H1 (cell line): ENCODE data around the gene MXRA8. TPM values are rescaled to one million over a fixed set of nuclear protein-coding genes. Genes with fewer than 3 reads are reported as not detected.
A peak's percentile ranks its signal among the peaks of the same experiment; 100 is the strongest.

Experiments used
- CTCF ChIA-PET: fragments of 300-600 bp; sonication (Branson Sonifier 250); formaldehyde crosslinking; loops from one replicate; lab custom pipeline; 2021; ENCODE audit not compliant: partially characterized antibody; lab: Charles Lee
- POLR2A ChIA-PET: fragments of 300-600 bp; sonication (Branson Sonifier 250); formaldehyde crosslinking; loops from one replicate; lab custom pipeline; 2021; ENCODE audit warnings: inconsistent platforms; ENCODE audit not compliant: partially characterized antibody; lab: Charles Lee
- DNase-seq, 2 experiments: peaks; one replicate each; pipeline versions ENCODE4 v3.0.0 to v3.0.0-alpha.2; 2010 to 2022; ENCODE audit warnings: low spot score in 2 of 2, low read depth in 1 of 2, mixed read lengths in 1 of 2
- FAIRE-seq: peaks from 2 replicates; lab custom pipeline; 2011; peaks lifted over from hg19 to GRCh38; lab: Jason Lieb, UNC
- H2AFZ ChIP-seq: 2 replicates; pipeline ENCODE4 v1.8.1; 2012; ENCODE audit warnings: low read length, inconsistent platforms
- H2AK5ac ChIP-seq: 2 replicates; pipeline ENCODE4 v1.6.1; 2013; ENCODE audit warnings: low read depth, low read length
- H2BK120ac ChIP-seq: replicated peaks from 2 replicates; pipeline ENCODE3; 2013; ENCODE audit warnings: low read depth, low read length, inconsistent platforms
- H2BK12ac ChIP-seq: 2 replicates; pipeline ENCODE4 v1.6.1; 2013; ENCODE audit warnings: low read depth, low read length
- H2BK15ac ChIP-seq: 2 replicates; pipeline ENCODE4 v1.6.1; 2013; ENCODE audit warnings: low read length
- H2BK20ac ChIP-seq: 2 replicates; pipeline ENCODE4 v1.6.1; 2013; ENCODE audit warnings: low read length
- H2BK5ac ChIP-seq: 2 replicates; pipeline ENCODE4 v1.6.1; 2013; ENCODE audit warnings: low read depth, low read length
- H3K14ac ChIP-seq: 2 replicates; pipeline ENCODE4 v1.6.1; 2013; ENCODE audit warnings: inconsistent platforms; ENCODE audit not compliant: insufficient read length
- H3K18ac ChIP-seq: 2 replicates; pipeline ENCODE4 v1.6.1; 2013; ENCODE audit warnings: low read length; ENCODE audit errors: extremely low read depth
- H3K23ac ChIP-seq: 2 replicates; pipeline ENCODE4 v1.6.1; 2013; ENCODE audit warnings: inconsistent platforms; ENCODE audit not compliant: insufficient read length
- H3K23me2 ChIP-seq: 2 replicates; pipeline ENCODE4 v1.6.1; 2013; ENCODE audit warnings: low read depth, low read length
- H3K27ac ChIP-seq: 2 replicates; pipeline ENCODE4 v1.6.1; 2011; ENCODE audit warnings: low read depth, low read length, inconsistent platforms
- H3K27me3 ChIP-seq, 4 experiments: replicated peaks in 1 of 4; 1 replicate in 1 of 4; 2 replicates in 3 of 4; pipeline versions ENCODE4 v1.6.1 to v1.8.1; 2011 to 2013; ENCODE audit warnings: low read length in 3 of 4, mild to moderate bottlenecking in 3 of 4, inconsistent platforms in 2 of 4, mixed read lengths in 2 of 4, moderate library complexity in 1 of 4; ENCODE audit not compliant: control insufficient read depth in 3 of 4, insufficient read depth in 3 of 4; ENCODE audit errors: extremely low read depth in 1 of 4
- H3K36me3 ChIP-seq, 4 experiments: 2 replicates each; pipeline versions ENCODE4 v1.6.1 to v1.8.1; 2011 to 2013; ENCODE audit warnings: mild to moderate bottlenecking in 4 of 4, low read length in 3 of 4, moderate library complexity in 2 of 4, control low read depth in 1 of 4, inconsistent platforms in 1 of 4; ENCODE audit not compliant: insufficient read depth in 4 of 4, control insufficient read depth in 2 of 4
- H3K4ac ChIP-seq: replicated peaks from 2 replicates; pipeline ENCODE3; 2013; ENCODE audit warnings: low read length, low read depth, mixed read lengths, inconsistent platforms; ENCODE audit not compliant: insufficient read length
- H3K4me1 ChIP-seq, 4 experiments: replicated peaks in 1 of 4; 1 replicate in 1 of 4; 2 replicates in 3 of 4; pipeline versions ENCODE4 v1.6.1 to v1.8.1; 2011 to 2013; ENCODE audit warnings: low read length in 3 of 4, inconsistent platforms in 2 of 4, mixed read lengths in 1 of 4; ENCODE audit not compliant: insufficient read depth in 4 of 4, control insufficient read depth in 3 of 4
- H3K4me2 ChIP-seq, 2 experiments: 2 replicates each; pipeline versions ENCODE4 v1.6.1 to v1.8.1; 2011 to 2013; ENCODE audit warnings: low read depth in 2 of 2, low read length in 2 of 2, control low read depth in 1 of 2, inconsistent platforms in 1 of 2, mild to moderate bottlenecking in 1 of 2; ENCODE audit not compliant: insufficient read depth in 1 of 2
- H3K4me3 ChIP-seq, 4 experiments: fragments of 200-600, 300-600 bp in 1 of 4; sonication (generic), shearing (Covaris generic), sonication (Bioruptor Twin) in 1 of 4; 2 replicates each; pipeline versions ENCODE4 v1.5.1 to v1.8.1; 2011 to 2016; ENCODE audit warnings: low read length in 4 of 4, low read depth in 3 of 4, control low read depth in 2 of 4, inconsistent platforms in 2 of 4, mild to moderate bottlenecking in 2 of 4, mixed read lengths in 1 of 4, moderate library complexity in 1 of 4; ENCODE audit not compliant: insufficient read depth in 2 of 4; ENCODE audit errors: extremely low read depth in 1 of 4
- H3K56ac ChIP-seq: replicated peaks from 2 replicates; pipeline ENCODE3; 2013; ENCODE audit warnings: low read depth, mild to moderate bottlenecking, mixed read lengths, low read length, inconsistent platforms; ENCODE audit not compliant: insufficient read length
- H3K79me1 ChIP-seq: 2 replicates; pipeline ENCODE4 v1.6.1; 2013; ENCODE audit warnings: low read depth, low read length, control low read depth
- H3K79me2 ChIP-seq, 2 experiments: 2 replicates each; pipeline versions ENCODE4 v1.6.1 to v1.8.1; 2012 to 2013; ENCODE audit warnings: low read length in 2 of 2, mild to moderate bottlenecking in 2 of 2, inconsistent platforms in 1 of 2; ENCODE audit not compliant: insufficient read depth in 2 of 2, control insufficient read depth in 1 of 2
- H3K9ac ChIP-seq, 4 experiments: replicated peaks in 1 of 4; 1 replicate in 1 of 4; 2 replicates in 3 of 4; pipeline versions ENCODE4 v1.6.1 to v1.8.1; 2011 to 2013; ENCODE audit warnings: low read depth in 3 of 4, low read length in 3 of 4, control low read depth in 2 of 4, mild to moderate bottlenecking in 2 of 4, moderate library complexity in 2 of 4, inconsistent platforms in 1 of 4; ENCODE audit errors: extremely low read depth in 1 of 4
- H3K9me3 ChIP-seq, 2 experiments: 2 replicates each; pipeline versions ENCODE4 v1.6.1 to v1.8.1; 2012 to 2013; ENCODE audit warnings: mild to moderate bottlenecking in 2 of 2, moderate library complexity in 2 of 2, control low read depth in 1 of 2, inconsistent platforms in 1 of 2, low read depth in 1 of 2, low read length in 1 of 2, mixed read lengths in 1 of 2; ENCODE audit not compliant: insufficient read depth in 2 of 2
- H4K20me1 ChIP-seq, 2 experiments: replicated peaks in 1 of 2; 2 replicates each; pipeline versions ENCODE3 to v1.8.1; 2011 to 2013; ENCODE audit warnings: inconsistent platforms in 2 of 2, low read length in 2 of 2, mild to moderate bottlenecking in 1 of 2; ENCODE audit not compliant: insufficient read depth in 2 of 2, control insufficient read depth in 1 of 2
- H4K5ac ChIP-seq: 2 replicates; pipeline ENCODE4 v1.6.1; 2013; ENCODE audit warnings: low read length, low read depth, mixed read lengths, inconsistent platforms; ENCODE audit not compliant: insufficient read length
- H4K8ac ChIP-seq: 2 replicates; pipeline ENCODE4 v1.8.0; 2013; ENCODE audit warnings: mild to moderate bottlenecking, moderate library complexity, low read length, inconsistent platforms; ENCODE audit not compliant: insufficient read depth; ENCODE audit errors: extremely low read depth
- H4K91ac ChIP-seq: replicated peaks from 2 replicates; pipeline ENCODE3; 2013; ENCODE audit warnings: low read length, mixed read lengths, inconsistent platforms; ENCODE audit not compliant: insufficient read length
- CREB1 ChIP-seq: IDR thresholded peaks from 2 replicates; pipeline ENCODE4 v1.6.1; 2012; ENCODE audit warnings: inconsistent platforms
- HDAC2 ChIP-seq, 2 experiments: fragments of 300-600 bp in 1 of 2; sonication (generic) in 1 of 2; IDR thresholded peaks; 2 replicates each; pipeline ENCODE4 v1.6.1; 2011 to 2012; ENCODE audit warnings: low read depth in 2 of 2, low read length in 2 of 2, mild to moderate bottlenecking in 2 of 2, moderate library complexity in 2 of 2, borderline replicate concordance in 1 of 2, inconsistent platforms in 1 of 2
- JUND ChIP-seq: IDR thresholded peaks from 2 replicates; pipeline ENCODE4 v1.6.1; 2011; ENCODE audit warnings: mild to moderate bottlenecking, improper control_type of control experiment, low read length
- POLR2A ChIP-seq, 2 experiments: IDR thresholded peaks; 1 replicate in 1 of 2; 2 replicates in 1 of 2; pipeline ENCODE4 v1.6.1; 2011; ENCODE audit warnings: low read depth in 2 of 2, low read length in 2 of 2, mild to moderate bottlenecking in 2 of 2; ENCODE audit errors: control extremely low read depth in 1 of 2
- POLR2AphosphoS5 ChIP-seq: IDR thresholded peaks from 2 replicates; pipeline ENCODE4 v1.6.1; 2011; ENCODE audit warnings: low read depth, low read length
- RXRA ChIP-seq: IDR thresholded peaks from 2 replicates; pipeline ENCODE4 v1.6.1; 2011; ENCODE audit warnings: low read depth, mild to moderate bottlenecking, low read length, moderate library complexity; ENCODE audit not compliant: insufficient read depth
- SIN3A ChIP-seq, 2 experiments: IDR thresholded peaks in 1 of 2; conservative IDR thresholded peaks in 1 of 2; 2 replicates each; pipeline ENCODE4 v1.6.1; 2011 to 2012; ENCODE audit warnings: low read length in 2 of 2, improper control_type of control experiment in 1 of 2, low read depth in 1 of 2, mild to moderate bottlenecking in 1 of 2
- TCF12 ChIP-seq: IDR thresholded peaks from 2 replicates; pipeline ENCODE4 v1.6.1; 2011; ENCODE audit warnings: low read depth, mild to moderate bottlenecking, low read length
- TEAD4 ChIP-seq: IDR thresholded peaks from 2 replicates; pipeline ENCODE4 v1.6.1; 2012; ENCODE audit warnings: low read depth, low read length, inconsistent platforms, mixed read lengths
- YY1 ChIP-seq: IDR thresholded peaks from 2 replicates; pipeline ENCODE4 v1.6.1; 2011; ENCODE audit warnings: low read depth, mild to moderate bottlenecking, low read length
- WGBS, 2 experiments: shearing (Covaris generic) in 1 of 2; methylation state at CpG; one replicate each; pipeline versions ENCODE4 v1.1.6 to v1.1.7; 2013 to 2015; ENCODE audit warnings: low lambda C conversion rate in 2 of 2, mixed read lengths in 2 of 2, inconsistent platforms in 1 of 2, low coverage in 1 of 2, missing lambda C conversion rate in 1 of 2; ENCODE audit not compliant: insufficient replicate concordance in 2 of 2, insufficient coverage in 1 of 2, insufficient read length in 1 of 2; ENCODE audit errors: extremely low coverage in 1 of 2, missing lambda C conversion rate in 1 of 2; 5-methylcytosine and 5-hydroxymethylcytosine counted together
- polyA plus RNA-seq, 7 experiments: library from polyadenylated mRNA; depleted of rRNA in 3 of 7; stranded (reverse) in 5 of 7; unstranded in 2 of 7; fragments of >200 nt in 5 of 7; fragments of 200-250 nt in 2 of 7; gene quantifications; 1 replicate in 5 of 7; 2 replicates in 1 of 7; 4 replicates in 1 of 7; pipeline versions ENCODE4 v1.2.1 to v1.2.3, GENCODE V29; 2011 to 2013; ENCODE audit warnings: missing spikeins in 2 of 7, mixed read lengths in 2 of 7
- total RNA-seq: library from RNA; stranded (reverse); fragmentation: NEBNext Ultra II Directional; extraction: Animal tissue kit (Norgen Biotek cat#: 25700); gene quantifications from 2 replicates; pipeline ENCODE4 v1.2.1, GENCODE V29; 2021

MXRA8 gene
- total and polyA plus RNA-seq, 2 of the 8 experiments (the other 6 are each of a cell fraction or from before 2014, with no cell fraction given), result 10.5 to 17.2 TPM

DNA sequence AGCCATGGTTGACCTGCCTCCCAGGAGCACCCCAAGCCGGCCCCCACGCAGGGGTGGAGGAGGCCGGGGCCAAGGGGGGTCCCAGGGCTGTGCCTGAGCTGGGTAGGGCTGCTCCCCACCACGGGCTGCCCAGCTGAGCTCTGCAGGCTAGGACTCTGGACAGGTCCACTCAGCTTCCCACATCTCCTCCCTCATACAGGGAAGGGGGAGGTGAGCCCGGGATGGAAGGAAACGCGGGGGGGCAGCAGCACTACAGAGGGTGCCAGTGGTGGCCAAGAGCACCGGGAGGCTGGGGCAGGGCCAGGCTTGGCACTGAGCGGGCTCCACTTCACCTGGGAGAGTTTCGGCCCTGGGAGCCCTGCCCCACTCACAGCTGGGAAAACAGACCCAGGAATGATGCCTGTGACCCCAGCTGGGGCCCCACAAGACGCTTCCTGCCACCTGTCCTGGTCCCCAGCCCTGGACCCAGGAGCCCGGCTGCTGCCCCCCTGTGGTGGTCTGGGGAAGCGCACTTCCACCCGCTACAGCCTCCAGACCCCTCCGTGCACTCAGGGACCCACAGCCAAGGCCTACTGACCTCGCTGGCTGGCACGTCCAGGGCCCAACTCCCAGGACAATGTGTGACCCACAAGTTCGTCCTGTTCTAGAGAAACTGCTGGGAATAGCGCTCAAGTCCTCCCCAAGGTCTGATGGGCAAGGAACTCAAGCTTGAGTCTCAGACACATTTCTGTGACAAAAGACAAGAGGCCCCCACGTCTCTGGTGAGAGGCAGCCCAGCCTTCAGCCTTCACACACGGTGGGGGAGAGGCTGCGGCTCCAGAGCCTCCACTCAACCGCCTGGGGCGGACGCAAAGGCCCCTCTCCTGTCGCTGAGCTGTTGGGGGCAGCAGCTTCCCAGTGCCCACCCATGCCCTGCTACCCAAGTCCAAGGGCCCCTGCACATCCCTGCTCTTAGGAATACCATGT lies 13.7 kb upstream of the MXRA8 start:
- Histone ChIP-seq H3K9me3 (peaks cover 4 to 6% of the 10 kb centered on the region in 2 experiments; a peak in 3 of 4 replicates), H3K36me3 (peaks cover 0 to 4% (median 0%) of the 10 kb centered on the region in 4 experiments; a peak in 1 of 8 replicates), H2BK20ac (no peak overlapping the region), H2AFZ (no peak overlapping the region), H3K18ac (no peak overlapping the region), H3K14ac (no peak overlapping the region), H3K4ac (peak overlapping the region; percentile 39), H4K5ac (no peak overlapping the region), H3K79me2 (peaks cover 5 to 17% of the 10 kb centered on the region in 2 experiments; a peak in 3 of 4 replicates), H2BK15ac (no peak overlapping the region), H3K23ac (no peak overlapping the region), H4K91ac (peak overlapping the region; percentile 91), H3K27ac (no peak overlapping the region), H2AK5ac (no peak overlapping the region), H3K4me3 (no peak overlapping the region), H3K56ac (no peak overlapping the region), H3K4me2 (0 out of 4 replicates have a peak overlapping the region, but pooled peaks of 1 of the 2 experiments have one; percentile 15), H4K8ac (peak overlapping the region; percentile 57), H3K23me2 (peaks cover 12% of the 10 kb centered on the region; the same call in 1 of the 2 replicates), H3K27me3 (no peaks in the 10 kb centered on the region), H2BK5ac (no peak overlapping the region; the same call in 1 of the 2 replicates), H3K79me1 (peaks cover 3% of the 10 kb centered on the region; the same call in 1 of the 2 replicates), H3K9ac (no peak overlapping the region), H4K20me1 (peaks cover 0 to 12% of the 10 kb centered on the region in 2 experiments), H2BK12ac (no peak overlapping the region), H2BK120ac (no peak overlapping the region), H3K4me1 (peaks cover 0 to 12% (median 9%) of the 10 kb centered on the region in 4 experiments; a peak in 5 of 7 replicates)
- CTCF ChIA-PET, result interaction anchor here (0.6 to 4.5 kb wide), 33 partner anchors 8 to 250 kb away, joined by 3 to 40 read pairs (median 4); partner anchors contain the start of genes CCNL2, DVL1 and MXRA8
- FAIRE-seq, result no peak
- 60% methylated on average over 21 of the region's 26 CpGs; no CpG with 5 or more reads in 1 of the 2 experiments for WGBS, 2 experiments
- DNase-seq, result peak in 1 of 2 experiments; percentile 99
- POLR2A ChIA-PET, result interaction anchor here (0.6 to 33.4 kb wide), 11 partner anchors 9 to 948 kb away, joined by 3 to 719 read pairs (median 6); partner anchors contain the start of genes CCNL2, MRPL20 and MXRA8
- TF ChIP-seq TEAD4 (no peak), POLR2A (IDR thresholded peaks at IDR 0.05; ENCODE audit: control extremely low read depth in 1 of 2, low read depth in 2 of 2, low read length in 2 of 2) (peak in 1 of 2 experiments; percentile 37; a peak in 1 of 3 replicates), SIN3A (conservative IDR thresholded peaks at IDR 0.05 in 1 of 2, IDR thresholded peaks at IDR 0.05 in 1 of 2; ENCODE audit: low read depth in 1 of 2, low read length in 2 of 2) (peak; percentile 57 to 74; a peak in 1 of 4 replicates), CREB1 (no peak), JUND (no peak), YY1 (no peak), HDAC2 (IDR thresholded peaks at IDR 0.05; ENCODE audit: borderline replicate concordance in 1 of 2, low read depth in 2 of 2, low read length in 2 of 2) (no peak), RXRA (no peak), POLR2AphosphoS5 (peak; percentile 13; the same call in 1 of the 2 replicates), TCF12 (peak; percentile 80; the same call in 1 of the 2 replicates)
